Spleen (tissue), 11 donors: Measurements from ENCODE around the gene ST3GAL4. TPM values are rescaled to one million over a fixed set of nuclear protein-coding genes. Genes with fewer than 3 reads are reported as not detected.
A peak's percentile ranks its signal among the peaks of the same experiment; 100 is the strongest.

Experiments used
- DNase-seq: peaks from one replicate; pipeline ENCODE4 v3.0.0-alpha.2; 2020
- H3K27ac ChIP-seq, 8 donors: fragments of 200-600 bp; sonication (generic) in 7 of 8; 1 replicate in 4 of 8; 2 replicates in 4 of 8; pipeline versions ENCODE4 v1.5.0 to v1.8.0; 2016 to 2021; ENCODE audit warnings: inconsistent platforms in 4 of 8, mild to moderate bottlenecking in 4 of 8, moderate library complexity in 1 of 8
- H3K27me3 ChIP-seq, 7 donors: fragments of 200-600 bp; sonication (generic) in 6 of 7; replicated peaks in 1 of 7; 1 replicate in 4 of 7; 2 replicates in 3 of 7; pipeline versions ENCODE4 v1.5.0 to v1.8.0; 2016 to 2021; ENCODE audit warnings: inconsistent platforms in 3 of 7, mild to moderate bottlenecking in 1 of 7
- H3K36me3 ChIP-seq, 6 donors: fragments of 200-600 bp; sonication (generic) in 5 of 6; 1 replicate in 4 of 6; 2 replicates in 2 of 6; pipeline versions ENCODE4 v1.5.0 to v1.8.0; 2016 to 2021; ENCODE audit warnings: inconsistent platforms in 2 of 6
- H3K4me1 ChIP-seq, 6 donors: fragments of 200-600 bp; sonication (generic) in 5 of 6; 1 replicate in 3 of 6; 2 replicates in 3 of 6; pipeline versions ENCODE4 v1.5.0 to v1.8.0; 2016 to 2021; ENCODE audit warnings: inconsistent platforms in 3 of 6
- H3K4me3 ChIP-seq, 8 donors: fragments of 200-600 bp; sonication (generic) in 7 of 8; 1 replicate in 4 of 8; 2 replicates in 4 of 8; pipeline versions ENCODE4 v1.5.0 to v1.8.0; 2016 to 2021; ENCODE audit warnings: inconsistent platforms in 4 of 8, mild to moderate bottlenecking in 4 of 8, moderate library complexity in 2 of 8
- H3K9me3 ChIP-seq, 8 donors: fragments of 200-600 bp; sonication (generic) in 7 of 8; 1 replicate in 4 of 8; 2 replicates in 4 of 8; pipeline versions ENCODE4 v1.5.0 to v1.8.0; 2016 to 2021; ENCODE audit warnings: inconsistent platforms in 4 of 8
- CTCF ChIP-seq, 11 experiments: fragments of 200-600 bp in 7 of 11; fragments of 450-650 bp in 4 of 11; sonication (generic) in 4 of 11; IDR thresholded peaks in 8 of 11; conservative IDR thresholded peaks in 3 of 11; 1 replicate in 7 of 11; 2 replicates in 4 of 11; pipeline versions ENCODE4 v1.4.0 to v1.8.0; 2016 to 2021; ENCODE audit warnings: antibody characterized with exemption in 11 of 11, inconsistent platforms in 4 of 11, mild to moderate bottlenecking in 1 of 11
- POLR2A ChIP-seq, 3 donors: fragments of 450-650 bp; IDR thresholded peaks; one replicate each; pipeline ENCODE4 v1.5.1; 2017; ENCODE audit warnings: antibody characterized with exemption in 3 of 3, mild to moderate bottlenecking in 1 of 3
- POLR2AphosphoS5 ChIP-seq, 3 donors: sonication (generic); formaldehyde crosslinking; IDR thresholded peaks; one replicate each; pipeline ENCODE4 v1.5.1; 2017; ENCODE audit warnings: antibody characterized with exemption in 3 of 3
- WGBS, 5 donors: extraction: QIAGEN DNeasy Blood & Tissue Kit in 3 of 5; methylation state at CpG; one replicate each; pipeline versions ENCODE4 v1.1.5 to v1.1.7; 2013 to 2018; 5-methylcytosine and 5-hydroxymethylcytosine counted together
- intact Hi-C: fragments of 100-400 bp; cut with DNase I; formaldehyde crosslinking; loops from one replicate; pipeline ENCODE4 v1.15.0; 2023; ENCODE audit warnings: low total_unique reads
- polyA plus RNA-seq, 3 donors: library from polyadenylated mRNA; stranded (reverse); fragments of 200-250 nt; gene quantifications; one replicate each; pipeline ENCODE4 v1.2.1, GENCODE V29; 2013
- total RNA-seq, 7 donors: library from RNA; depleted of rRNA in 3 of 7; stranded (reverse); fragments of >200 nt in 3 of 7; fragmentation: NEBNext Ultra II Directional in 4 of 7; extraction: Animal tissue kit (Norgen Biotek cat#: 25700) in 4 of 7; gene quantifications; one replicate each; pipeline versions ENCODE4 v1.1.0 to v1.2.1, GENCODE V29; 2016 to 2021
- donor health status: healthy with polysubstance abuse.
- donor health status: DM: no; HTN: no; CAD: no; lungs with moderate emphysema.
- donor health status: DM: no; HTN: no; CAD: no.
- donor health status: Bipolar disorder and iron deficiency.
- donor health status: healthy.
- donor health status: DM: no; HTN: no; CAD: no.
- donor health status: DM: yes; HTN: yes; CAD: no.

ST3GAL4 gene
- total and polyA plus RNA-seq, 10 donors: 12.8 to 102 (median 47.4) TPM

DNA sequence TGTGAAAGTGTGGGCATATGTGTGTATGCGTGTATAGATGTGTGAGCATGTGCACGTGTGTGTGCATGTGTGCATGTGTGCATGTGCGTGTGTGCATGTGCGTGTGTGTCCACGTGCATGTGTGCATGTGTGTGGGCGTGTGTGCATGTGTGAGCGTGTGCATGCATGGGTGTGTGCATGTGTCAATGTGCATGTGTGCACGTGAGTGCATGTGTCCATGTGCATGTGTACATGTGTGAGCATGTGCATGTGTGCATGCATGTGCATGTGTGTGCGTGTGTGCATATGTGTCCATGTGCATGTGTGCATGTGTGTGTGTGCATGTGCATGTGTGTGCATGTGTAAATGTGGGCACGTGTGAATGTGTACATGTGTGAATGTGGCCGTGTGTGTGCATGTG lies 95.3 kb downstream of the ST3GAL4 start:
- Histone ChIP-seq H3K4me1 (peaks cover 0 to 12% (median 4%) of the 10 kb centered on the region in 6 donors), H3K27me3 (peaks cover 0 to 5% (median 0%) of the 10 kb centered on the region in 7 donors), H3K9me3 (no peaks in the 10 kb centered on the region), H3K36me3 (no peaks in the 10 kb centered on the region), H3K27ac (no peak overlapping the region), H3K4me3 (no peak overlapping the region)
- intact Hi-C loops: no loop called here
- TF ChIP-seq CTCF (IDR thresholded peaks at IDR 0.05 in 8 of 11, conservative IDR thresholded peaks at IDR 0.05 in 3 of 11): no peak
- TF ChIP-seq POLR2A (IDR thresholded peaks at IDR 0.05): no peak
- TF ChIP-seq POLR2AphosphoS5 (IDR thresholded peaks at IDR 0.05): no peak
- no peak for DNase-seq
- WGBS, 5 donors: 93 to 97% (median 95%) methylated on average over 11 of the region's 11 CpGs

- Histone ChIP-seq H3K27ac (no peak overlapping the region), H3K4me1 (peaks cover 0 to 12% (median 3%) of the 10 kb centered on the region in 6 donors), H3K36me3 (no peaks in the 10 kb centered on the region), H3K4me3 (no peak overlapping the region), H3K9me3 (no peaks in the 10 kb centered on the region), H3K27me3 (peaks cover 0 to 5% (median 0%) of the 10 kb centered on the region in 7 donors)
- DNase-seq: no peak
- intact Hi-C loops: no loop called here
- TF ChIP-seq POLR2A (IDR thresholded peaks at IDR 0.05) (no peak), POLR2AphosphoS5 (IDR thresholded peaks at IDR 0.05) (no peak), CTCF (IDR thresholded peaks at IDR 0.05 in 8 of 11, conservative IDR thresholded peaks at IDR 0.05 in 3 of 11) (no peak)
- 88 to 96% (median 92%) methylated on average over 15 of the region's 15 CpGs for WGBS, 5 donors
Measured at GRCh38 chr11:126451211-126451802, 95.8 kb downstream of the ST3GAL4 start.

- intact Hi-C loops: no loop called here
- H3K36me3 ChIP-seq: no peaks in the 10 kb centered on the region
- H3K4me1 ChIP-seq: peaks cover 0 to 15% (median 4%) of the 10 kb centered on the region in 6 donors
- 75 to 79% (median 77%) methylated on average over 20 to 24 of the region's 24 CpGs for WGBS, 5 donors
- H3K27ac ChIP-seq: peak overlapping the region in 2 of 8 donors; percentile 37 to 48
- H3K27me3 ChIP-seq: peaks cover 0 to 5% (median 0%) of the 10 kb centered on the region in 7 donors
- no peak for DNase-seq
- H3K4me3 ChIP-seq: no peak overlapping the region
- no peak for TF ChIP-seq CTCF (IDR thresholded peaks at IDR 0.05 in 8 of 11, conservative IDR thresholded peaks at IDR 0.05 in 3 of 11)
- TF ChIP-seq POLR2A (IDR thresholded peaks at IDR 0.05): no peak
- no peak for TF ChIP-seq POLR2AphosphoS5 (IDR thresholded peaks at IDR 0.05)
- H3K9me3 ChIP-seq: no peaks in the 10 kb centered on the region
Measured at GRCh38 chr11:126452241-126453101, 97.0 kb downstream of the ST3GAL4 start.

DNA sequence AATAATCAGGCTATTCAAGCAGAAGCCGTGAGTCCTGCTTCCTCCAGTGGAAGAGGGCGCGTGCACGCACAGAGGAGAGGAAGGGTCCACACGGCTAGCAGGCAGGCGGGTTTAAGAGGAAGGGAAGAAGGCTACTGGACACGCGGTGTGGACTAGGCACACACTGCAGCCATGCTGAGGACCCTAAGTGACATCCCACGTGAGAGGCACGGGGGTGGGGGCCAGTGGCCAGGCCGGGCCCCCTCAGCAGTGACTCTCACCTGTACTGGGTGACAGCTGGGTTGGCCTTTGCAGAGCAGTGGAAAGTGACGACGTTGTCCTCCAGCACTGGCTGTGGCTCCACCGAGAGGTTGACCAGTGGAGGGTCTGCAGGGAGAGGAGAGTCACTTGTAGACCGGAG lies 100.6 kb downstream of the ST3GAL4 start:
- intact Hi-C loops: no loop called here
- H3K36me3 ChIP-seq: no peaks in the 10 kb centered on the region
- WGBS, 5 donors: 89 to 96% (median 92%) methylated on average over 15 of the region's 15 CpGs
- TF ChIP-seq POLR2AphosphoS5 (IDR thresholded peaks at IDR 0.05) (no peak), CTCF (IDR thresholded peaks at IDR 0.05 in 8 of 11, conservative IDR thresholded peaks at IDR 0.05 in 3 of 11) (no peak), POLR2A (IDR thresholded peaks at IDR 0.05) (no peak)
- no peak for DNase-seq
- peaks cover 0 to 5% (median 0%) of the 10 kb centered on the region in 7 donors for H3K27me3 ChIP-seq
- peaks cover 0 to 29% (median 13%) of the 10 kb centered on the region in 6 donors for H3K4me1 ChIP-seq
- no peak overlapping the region for H3K4me3 ChIP-seq
- no peak overlapping the region for H3K27ac ChIP-seq
- H3K9me3 ChIP-seq: no peaks in the 10 kb centered on the region
